Spleen (tissue), 7 donors: Measurements from ENCODE around the gene PICK1.

Experiments used
- POLR2A ChIP-seq, 3 donors: fragments of 450-650 bp; IDR thresholded peaks; one replicate each; pipeline ENCODE4 v1.5.1; 2017; ENCODE audit warnings: antibody characterized with exemption in 3 of 3, mild to moderate bottlenecking in 1 of 3
- TF ChIP-seq, protein P1 (sequence below), 11 experiments: fragments of 200-600 bp in 7 of 11; fragments of 450-650 bp in 4 of 11; sonication (generic) in 4 of 11; IDR thresholded peaks in 8 of 11; conservative IDR thresholded peaks in 3 of 11; 1 replicate in 7 of 11; 2 replicates in 4 of 11; pipeline versions ENCODE4 v1.4.0 to v1.8.0; 2016 to 2021; ENCODE audit warnings: antibody characterized with exemption in 11 of 11, inconsistent platforms in 4 of 11, mild to moderate bottlenecking in 1 of 11
- donor health status: DM: no; HTN: no; CAD: no; lungs with moderate emphysema.
- donor health status: DM: no; HTN: no; CAD: no.
- donor health status: DM: no; HTN: no; CAD: no.

DNA sequence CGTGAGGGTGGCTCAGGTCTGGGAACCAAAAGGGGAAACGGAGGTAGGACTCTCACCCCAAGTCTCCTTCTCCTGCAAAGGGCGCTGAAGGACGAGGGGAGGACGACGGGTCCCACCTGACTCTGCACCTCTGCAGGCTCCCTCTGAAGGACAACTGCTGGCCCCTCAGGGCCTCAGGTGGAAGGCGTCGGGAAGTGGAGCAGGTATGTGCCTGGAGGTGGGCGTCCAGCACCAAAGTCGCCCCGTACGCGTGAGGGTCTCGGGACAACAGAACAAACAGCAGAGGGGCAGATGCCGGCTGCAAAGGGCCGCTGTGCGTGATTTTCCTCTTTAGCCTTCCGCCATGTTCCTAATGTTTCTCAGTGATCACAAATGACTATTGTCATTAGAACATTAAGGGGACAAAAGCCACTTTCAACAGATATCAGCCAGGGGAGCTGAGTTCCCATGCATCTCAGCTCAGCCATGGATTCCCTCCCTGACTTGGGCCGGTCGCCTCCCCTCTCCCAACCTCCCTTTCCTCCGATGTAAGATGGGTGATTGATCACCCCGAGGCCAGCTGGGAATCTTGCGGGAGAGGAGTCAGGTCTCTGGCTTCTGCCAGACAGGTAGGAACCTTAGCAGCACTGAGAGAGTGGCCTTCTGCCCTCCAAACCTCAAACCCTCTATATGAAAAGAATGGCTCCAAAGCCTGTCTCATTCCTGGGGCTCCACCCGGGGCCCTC is 25.9 kb downstream of the PICK1 start:
- no peak for TF ChIP-seq POLR2A (IDR thresholded peaks at IDR 0.05)
- TF ChIP-seq, protein P1, sequence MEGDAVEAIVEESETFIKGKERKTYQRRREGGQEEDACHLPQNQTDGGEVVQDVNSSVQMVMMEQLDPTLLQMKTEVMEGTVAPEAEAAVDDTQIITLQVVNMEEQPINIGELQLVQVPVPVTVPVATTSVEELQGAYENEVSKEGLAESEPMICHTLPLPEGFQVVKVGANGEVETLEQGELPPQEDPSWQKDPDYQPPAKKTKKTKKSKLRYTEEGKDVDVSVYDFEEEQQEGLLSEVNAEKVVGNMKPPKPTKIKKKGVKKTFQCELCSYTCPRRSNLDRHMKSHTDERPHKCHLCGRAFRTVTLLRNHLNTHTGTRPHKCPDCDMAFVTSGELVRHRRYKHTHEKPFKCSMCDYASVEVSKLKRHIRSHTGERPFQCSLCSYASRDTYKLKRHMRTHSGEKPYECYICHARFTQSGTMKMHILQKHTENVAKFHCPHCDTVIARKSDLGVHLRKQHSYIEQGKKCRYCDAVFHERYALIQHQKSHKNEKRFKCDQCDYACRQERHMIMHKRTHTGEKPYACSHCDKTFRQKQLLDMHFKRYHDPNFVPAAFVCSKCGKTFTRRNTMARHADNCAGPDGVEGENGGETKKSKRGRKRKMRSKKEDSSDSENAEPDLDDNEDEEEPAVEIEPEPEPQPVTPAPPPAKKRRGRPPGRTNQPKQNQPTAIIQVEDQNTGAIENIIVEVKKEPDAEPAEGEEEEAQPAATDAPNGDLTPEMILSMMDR (IDR thresholded peaks at IDR 0.05 in 8 of 11, conservative IDR thresholded peaks at IDR 0.05 in 3 of 11), result no peak
